Nephron (organoid): ENCODE data around the gene AGFG1.

ENCODE experiments used
- H3K27ac Mint-ChIP-seq, 3 experiments: 2 replicates each; pipeline ENCODE4 v1.8.0; 2020; ENCODE audit warnings: mixed read lengths in 3 of 3, mild to moderate bottlenecking in 2 of 3, moderate library complexity in 1 of 3
- H3K27me3 Mint-ChIP-seq: 2 replicates; pipeline ENCODE4 v1.8.0; 2021; ENCODE audit warnings: low read depth, mild to moderate bottlenecking, moderate library complexity, mixed read lengths
- H3K36me3 Mint-ChIP-seq: 2 replicates; pipeline ENCODE4 v1.8.0; 2020; ENCODE audit warnings: low read depth, mixed read lengths
- H3K4me1 Mint-ChIP-seq: 2 replicates; pipeline ENCODE4 v1.8.0; 2020; ENCODE audit warnings: mixed read lengths
- H3K4me3 Mint-ChIP-seq, 3 experiments: 2 replicates each; pipeline ENCODE4 v1.8.0; 2020; ENCODE audit warnings: mild to moderate bottlenecking in 3 of 3, mixed read lengths in 3 of 3, moderate library complexity in 2 of 3
- H3K9me3 Mint-ChIP-seq: 2 replicates; pipeline ENCODE4 v1.8.0; 2020; ENCODE audit warnings: mixed read lengths
- CTCF ChIP-seq, 3 experiments: fragments of 200-600 bp; sonication (generic); IDR thresholded peaks; one replicate each; pipeline ENCODE4 v1.5.0; 2021; ENCODE audit warnings: antibody characterized with exemption in 3 of 3; ENCODE audit not compliant: unreplicated experiment in 3 of 3

The AGFG1 gene

GRCh38 chr2:227436436-227437174, 35.4 kb upstream of the AGFG1 start:
- peaks cover 10% of the 10 kb centered on the region for H3K9me3 Mint-ChIP-seq
- H3K27ac Mint-ChIP-seq: no peak overlapping the region

GRCh38 chr2:227439214-227439613, 32.7 kb upstream of the AGFG1 start:
- Mint-ChIP-seq H3K27ac (no peak overlapping the region), H3K4me1 (no peaks in the 10 kb centered on the region), H3K27me3 (no peaks in the 10 kb centered on the region), H3K4me3 (no peak overlapping the region), H3K9me3 (no peaks in the 10 kb centered on the region), H3K36me3 (no peaks in the 10 kb centered on the region)
- TF ChIP-seq CTCF (IDR thresholded peaks at IDR 0.05; ENCODE audit: unreplicated experiment in 3 of 3): no peak

More at GRCh38 chr2:227436436-227437174, 35.4 kb upstream of the AGFG1 start:
- Mint-ChIP-seq H3K36me3 (peaks cover 5% of the 10 kb centered on the region), H3K4me3 (no peak overlapping the region), H3K27me3 (no peaks in the 10 kb centered on the region), H3K4me1 (no peaks in the 10 kb centered on the region)
- no peak for TF ChIP-seq CTCF (IDR thresholded peaks at IDR 0.05; ENCODE audit: unreplicated experiment in 3 of 3)

- Mint-ChIP-seq H3K9me3 (no peaks in the 10 kb centered on the region), H3K4me3 (no peak overlapping the region), H3K27ac (no peak overlapping the region), H3K36me3 (no peaks in the 10 kb centered on the region), H3K27me3 (no peaks in the 10 kb centered on the region), H3K4me1 (no peaks in the 10 kb centered on the region)
- TF ChIP-seq CTCF (IDR thresholded peaks at IDR 0.05; ENCODE audit: unreplicated experiment in 3 of 3): no peak
Measured at GRCh38 chr2:227442639-227443038, 29.3 kb upstream of the AGFG1 start.

- H3K27ac Mint-ChIP-seq: no peak overlapping the region
- no peaks in the 10 kb centered on the region for H3K9me3 Mint-ChIP-seq
- no peaks in the 10 kb centered on the region for H3K27me3 Mint-ChIP-seq
- no peaks in the 10 kb centered on the region for H3K36me3 Mint-ChIP-seq
- TF ChIP-seq CTCF (IDR thresholded peaks at IDR 0.05; ENCODE audit: unreplicated experiment in 3 of 3): no peak
- no peaks in the 10 kb centered on the region for H3K4me1 Mint-ChIP-seq
- H3K4me3 Mint-ChIP-seq: no peak overlapping the region
Measured at GRCh38 chr2:227443889-227444568, 27.9 kb upstream of the AGFG1 start.

- H3K9me3 Mint-ChIP-seq: no peaks in the 10 kb centered on the region
- no peaks in the 10 kb centered on the region for H3K4me1 Mint-ChIP-seq
Measured at GRCh38 chr2:227447606-227448005, 24.4 kb upstream of the AGFG1 start.

More at GRCh38 chr2:227447606-227448005, 24.4 kb upstream of the AGFG1 start:
- Mint-ChIP-seq H3K27ac (no peak overlapping the region), H3K36me3 (no peaks in the 10 kb centered on the region), H3K27me3 (no peaks in the 10 kb centered on the region), H3K4me3 (no peak overlapping the region)
- TF ChIP-seq CTCF (IDR thresholded peaks at IDR 0.05; ENCODE audit: unreplicated experiment in 3 of 3): no peak
